ENCODE data around the gene DOK7. TPM values are rescaled to one million over a fixed set of nuclear protein-coding genes. Genes with fewer than 3 reads are reported as not detected.

The DOK7 gene
- total RNA-seq, 1 experiment from 2014 or later = 5.3 TPM

DNA sequence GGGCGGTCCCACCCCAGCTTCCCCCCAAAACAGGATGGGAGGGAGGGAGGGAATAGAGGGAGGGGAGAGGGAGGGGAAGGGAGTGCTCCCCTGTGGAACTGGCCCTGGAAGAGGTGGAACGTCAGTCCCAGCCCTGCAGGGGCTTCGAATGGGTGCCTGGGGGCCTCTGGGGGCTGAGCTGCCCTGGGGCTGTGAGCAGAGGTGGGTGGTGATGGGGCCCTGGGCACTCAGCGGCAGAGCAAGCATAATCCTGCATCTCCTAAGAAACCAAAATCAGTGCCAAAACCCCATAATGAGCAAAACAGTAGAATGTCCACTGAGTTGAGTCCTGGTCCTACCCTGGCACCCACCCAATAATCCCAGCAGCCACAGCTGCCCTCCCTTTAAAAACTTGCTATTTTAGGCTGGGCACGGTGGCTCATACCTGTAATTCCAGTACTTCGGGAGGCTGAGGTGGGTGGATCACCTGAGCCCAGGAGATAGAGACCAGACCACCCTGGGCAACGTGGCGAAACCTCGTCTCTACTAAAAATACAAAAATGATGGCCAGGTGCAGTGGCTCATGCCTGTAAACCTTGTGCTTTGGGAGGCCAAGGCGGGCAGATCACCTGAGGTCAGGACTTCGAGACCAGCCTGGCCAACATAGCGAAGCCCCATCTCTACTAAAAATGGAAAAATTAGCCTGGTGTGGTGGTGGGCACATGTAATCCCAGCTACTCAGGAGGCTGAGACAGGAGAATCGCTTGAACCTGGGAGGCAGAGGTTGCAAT, 11.1 kb downstream of the DOK7 start:
- intact Hi-C loops (cut with micrococcal nuclease) = no loop called here
- ChIA-PET POLR2A (no interaction called here), CTCF (interaction anchor here (0.7 kb wide), 1 partner anchor 153 kb away, joined by 3 read pairs; no protein-coding TSS in a partner anchor)
- H3K27me3 Mint-ChIP-seq (ENCODE audit: insufficient read depth, unreplicated experiment) = no peaks in the 10 kb centered on the region
- TF ChIP-seq, protein P1, sequence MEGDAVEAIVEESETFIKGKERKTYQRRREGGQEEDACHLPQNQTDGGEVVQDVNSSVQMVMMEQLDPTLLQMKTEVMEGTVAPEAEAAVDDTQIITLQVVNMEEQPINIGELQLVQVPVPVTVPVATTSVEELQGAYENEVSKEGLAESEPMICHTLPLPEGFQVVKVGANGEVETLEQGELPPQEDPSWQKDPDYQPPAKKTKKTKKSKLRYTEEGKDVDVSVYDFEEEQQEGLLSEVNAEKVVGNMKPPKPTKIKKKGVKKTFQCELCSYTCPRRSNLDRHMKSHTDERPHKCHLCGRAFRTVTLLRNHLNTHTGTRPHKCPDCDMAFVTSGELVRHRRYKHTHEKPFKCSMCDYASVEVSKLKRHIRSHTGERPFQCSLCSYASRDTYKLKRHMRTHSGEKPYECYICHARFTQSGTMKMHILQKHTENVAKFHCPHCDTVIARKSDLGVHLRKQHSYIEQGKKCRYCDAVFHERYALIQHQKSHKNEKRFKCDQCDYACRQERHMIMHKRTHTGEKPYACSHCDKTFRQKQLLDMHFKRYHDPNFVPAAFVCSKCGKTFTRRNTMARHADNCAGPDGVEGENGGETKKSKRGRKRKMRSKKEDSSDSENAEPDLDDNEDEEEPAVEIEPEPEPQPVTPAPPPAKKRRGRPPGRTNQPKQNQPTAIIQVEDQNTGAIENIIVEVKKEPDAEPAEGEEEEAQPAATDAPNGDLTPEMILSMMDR (IDR thresholded peaks at IDR 0.05; ENCODE audit: unreplicated experiment) = no peak
- BruUV-seq (replicated peaks) = no TSS peak
- H3K27ac Mint-ChIP-seq (ENCODE audit: low read depth, unreplicated experiment) = no peak overlapping the region
- no peaks in the 10 kb centered on the region for H3K36me3 Mint-ChIP-seq (ENCODE audit: insufficient read depth, unreplicated experiment)
- peaks cover 6% of the 10 kb centered on the region for H3K4me1 Mint-ChIP-seq (ENCODE audit: insufficient read depth, unreplicated experiment)
- H3K4me3 Mint-ChIP-seq (ENCODE audit: unreplicated experiment) = no peak overlapping the region
- H3K9me3 Mint-ChIP-seq (ENCODE audit: unreplicated experiment) = no peaks in the 10 kb centered on the region
- no peak for DNase-seq (ENCODE audit: unreplicated experiment)

- BruUV-seq (replicated peaks) = no TSS peak
- Mint-ChIP-seq H3K4me3 (ENCODE audit: unreplicated experiment) (no peak overlapping the region), H3K9me3 (ENCODE audit: unreplicated experiment) (no peaks in the 10 kb centered on the region), H3K27ac (ENCODE audit: low read depth, unreplicated experiment) (no peak overlapping the region), H3K4me1 (ENCODE audit: insufficient read depth, unreplicated experiment) (peaks cover 4% of the 10 kb centered on the region), H3K36me3 (ENCODE audit: insufficient read depth, unreplicated experiment) (no peaks in the 10 kb centered on the region), H3K27me3 (ENCODE audit: insufficient read depth, unreplicated experiment) (no peaks in the 10 kb centered on the region)
- intact Hi-C loops (cut with micrococcal nuclease) = no loop called here
- TF ChIP-seq, protein P1 (IDR thresholded peaks at IDR 0.05; ENCODE audit: unreplicated experiment) = no peak
- ChIA-PET CTCF (interaction anchor here (0.7 kb wide), 1 partner anchor 154 kb away, joined by 3 read pairs; no protein-coding TSS in a partner anchor), POLR2A (no interaction called here)
- DNase-seq (ENCODE audit: unreplicated experiment) = no peak
These were observed 12.1 kb downstream of the DOK7 start for GRCh38 chr4:3475041-3475712.

DNA sequence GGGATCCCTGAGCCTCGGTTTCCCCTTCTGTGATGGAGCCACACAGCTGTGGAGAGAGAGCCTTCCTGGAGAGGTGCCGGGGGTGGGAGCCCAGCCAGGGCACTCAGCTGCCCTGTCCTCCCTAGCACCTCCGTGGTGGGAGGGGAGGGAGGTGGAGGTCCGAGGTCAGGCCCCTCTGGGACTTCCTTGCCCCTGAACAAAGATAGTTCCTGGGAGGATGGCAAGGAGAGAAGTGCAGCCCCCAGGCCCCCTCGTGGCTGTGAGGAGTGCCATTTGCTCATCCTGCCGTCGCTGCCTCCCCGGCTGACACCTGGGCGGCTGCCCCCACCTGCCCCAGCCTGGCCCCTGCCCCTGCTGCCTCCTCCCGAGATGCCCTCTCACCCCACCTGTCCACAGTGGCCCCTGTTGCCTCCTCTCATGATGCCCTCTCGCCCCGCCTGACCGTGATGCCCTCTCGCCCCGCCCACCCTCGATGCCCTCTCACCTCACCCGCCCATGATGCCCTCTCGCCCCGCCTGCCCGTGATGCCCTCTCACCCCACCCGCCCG, 12.7 kb downstream of the DOK7 start:
- Mint-ChIP-seq H3K27me3 (ENCODE audit: insufficient read depth, unreplicated experiment) (no peaks in the 10 kb centered on the region), H3K4me1 (ENCODE audit: insufficient read depth, unreplicated experiment) (peaks cover 3% of the 10 kb centered on the region), H3K36me3 (ENCODE audit: insufficient read depth, unreplicated experiment) (no peaks in the 10 kb centered on the region), H3K27ac (ENCODE audit: low read depth, unreplicated experiment) (no peak overlapping the region), H3K4me3 (ENCODE audit: unreplicated experiment) (no peak overlapping the region), H3K9me3 (ENCODE audit: unreplicated experiment) (no peaks in the 10 kb centered on the region)
- no peak for DNase-seq (ENCODE audit: unreplicated experiment)
- POLR2A ChIA-PET = no interaction called here
- no TSS peak for BruUV-seq (replicated peaks)
- CTCF ChIA-PET = no interaction called here
- intact Hi-C loops (cut with micrococcal nuclease) = no loop called here
- TF ChIP-seq, protein P1 (IDR thresholded peaks at IDR 0.05; ENCODE audit: unreplicated experiment) = no peak

DNA sequence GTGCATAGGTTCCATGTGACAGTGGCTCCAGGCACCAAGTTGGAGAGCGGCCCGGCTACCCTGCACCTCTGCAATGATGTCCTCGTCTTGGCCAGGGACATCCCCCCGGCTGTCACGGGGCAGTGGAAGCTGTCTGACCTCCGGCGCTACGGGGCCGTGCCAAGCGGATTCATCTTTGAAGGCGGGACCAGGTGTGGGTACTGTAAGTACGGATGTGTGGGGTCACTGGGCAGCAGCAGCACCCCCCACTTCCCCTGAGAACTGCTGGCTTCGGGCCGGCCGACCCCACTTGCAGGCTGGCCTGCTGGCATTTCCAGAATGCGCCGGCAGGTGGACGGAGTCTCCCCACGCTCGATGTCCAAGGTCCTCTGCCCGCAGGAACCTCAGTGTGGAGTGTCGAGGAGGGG, 13.2 kb downstream of the DOK7 start:
- no peak for DNase-seq (ENCODE audit: unreplicated experiment)
- intact Hi-C loops (cut with micrococcal nuclease) = no loop called here
- CTCF ChIA-PET = no interaction called here
- POLR2A ChIA-PET = no interaction called here
- Mint-ChIP-seq H3K27ac (ENCODE audit: low read depth, unreplicated experiment) (no peak overlapping the region), H3K36me3 (ENCODE audit: insufficient read depth, unreplicated experiment) (no peaks in the 10 kb centered on the region), H3K9me3 (ENCODE audit: unreplicated experiment) (no peaks in the 10 kb centered on the region), H3K4me3 (ENCODE audit: unreplicated experiment) (no peak overlapping the region), H3K27me3 (ENCODE audit: insufficient read depth, unreplicated experiment) (no peaks in the 10 kb centered on the region), H3K4me1 (ENCODE audit: insufficient read depth, unreplicated experiment) (peaks cover 9% of the 10 kb centered on the region)
- TF ChIP-seq, protein P1 (IDR thresholded peaks at IDR 0.05; ENCODE audit: unreplicated experiment) = no peak
- no TSS peak for BruUV-seq (replicated peaks)

Measured in MCF 10A (cell line).